WTC11 (cell line): ENCODE results near the gene ANO7. TPM values are rescaled to one million over a fixed set of nuclear protein-coding genes. Genes with fewer than 3 reads are reported as not detected.

Source experiments
- ATAC-seq: fragments of 200-7000 bp; cut with Tn5 transposase; 2 replicates; pipeline ENCODE4 v1.10.0; 2021; ENCODE audit warnings: mild to moderate bottlenecking, moderate library complexity
- CTCF ChIA-PET: fragments of 300-600 bp; sonication (Branson Sonifier 250); formaldehyde crosslinking; loops from one replicate; lab custom pipeline; 2021; ENCODE audit warnings: antibody characterized with exemption; lab: Charles Lee
- POLR2A ChIA-PET: fragments of 350-600 bp; sonication (Branson Sonifier 250); formaldehyde crosslinking; loops from one replicate; lab custom pipeline; 2021; ENCODE audit warnings: antibody characterized with exemption; lab: Charles Lee
- DNase-seq: peaks from one replicate; pipeline ENCODE4 v3.0.0; 2021; ENCODE audit warnings: low spot score
- H3K27ac Mint-ChIP-seq: 2 replicates; pipeline ENCODE4 v1.8.0; 2021; ENCODE audit warnings: mixed read lengths
- H3K27me3 Mint-ChIP-seq: 2 replicates; pipeline ENCODE4 v1.8.0; 2021; ENCODE audit warnings: low read depth, mild to moderate bottlenecking, moderate library complexity, mixed read lengths
- H3K36me3 Mint-ChIP-seq: 2 replicates; pipeline ENCODE4 v1.8.0; 2021; ENCODE audit warnings: mixed read lengths
- H3K4me1 Mint-ChIP-seq: 2 replicates; pipeline ENCODE4 v1.8.0; 2022; ENCODE audit warnings: mixed read lengths
- H3K4me3 Mint-ChIP-seq: 2 replicates; pipeline ENCODE4 v1.8.0; 2021; ENCODE audit warnings: mild to moderate bottlenecking, moderate library complexity, mixed read lengths
- H3K9me3 Mint-ChIP-seq: 2 replicates; pipeline ENCODE4 v1.8.0; 2021; ENCODE audit warnings: mixed read lengths
- ATF6 ChIP-seq: sonication (generic); formaldehyde crosslinking; IDR thresholded peaks from 2 replicates; pipeline ENCODE4 v1.8.1; 2023; ENCODE audit warnings: mild to moderate bottlenecking, missing genetic modification reagents
- CREM ChIP-seq: sonication (generic); formaldehyde crosslinking; IDR thresholded peaks from 2 replicates; pipeline ENCODE4 v1.8.1; 2022; ENCODE audit warnings: mild to moderate bottlenecking, missing genetic modification reagents, moderate library complexity
- ETV6 ChIP-seq: sonication (generic); formaldehyde crosslinking; IDR thresholded peaks from 2 replicates; pipeline ENCODE4 v1.8.1; 2022; ENCODE audit warnings: mild to moderate bottlenecking, missing genetic modification reagents
- FOXK1 ChIP-seq: sonication (generic); formaldehyde crosslinking; IDR thresholded peaks from 2 replicates; pipeline ENCODE4 v1.8.0; 2022; ENCODE audit warnings: mild to moderate bottlenecking, moderate library complexity, missing genetic modification reagents
- FOXP4 ChIP-seq: sonication (generic); formaldehyde crosslinking; IDR thresholded peaks from 2 replicates; pipeline ENCODE4 v1.8.0; 2022; ENCODE audit warnings: mild to moderate bottlenecking, missing genetic modification reagents
- HMGXB4 ChIP-seq: sonication (generic); formaldehyde crosslinking; IDR thresholded peaks from 2 replicates; pipeline ENCODE4 v1.8.1; 2023; ENCODE audit warnings: mild to moderate bottlenecking, moderate library complexity, missing genetic modification reagents
- MAX ChIP-seq: sonication (generic); formaldehyde crosslinking; IDR thresholded peaks from 2 replicates; pipeline ENCODE4 v1.8.0; 2022; ENCODE audit warnings: mild to moderate bottlenecking, missing genetic modification reagents
- NFYB ChIP-seq: sonication (generic); formaldehyde crosslinking; conservative IDR thresholded peaks from 2 replicates; pipeline ENCODE4 v1.8.0; 2022; ENCODE audit warnings: low read depth, missing genetic modification reagents
- NR3C1 ChIP-seq: sonication (generic); formaldehyde crosslinking; conservative IDR thresholded peaks from 2 replicates; pipeline ENCODE4 v1.8.1; 2023; ENCODE audit warnings: low read depth, mild to moderate bottlenecking, missing genetic modification reagents
- SMAD3 ChIP-seq: sonication (generic); formaldehyde crosslinking; IDR thresholded peaks from 2 replicates; pipeline ENCODE4 v1.8.0; 2022; ENCODE audit warnings: missing genetic modification reagents, mild to moderate bottlenecking, borderline replicate concordance
- TEAD1 ChIP-seq: sonication (generic); formaldehyde crosslinking; IDR thresholded peaks from 2 replicates; pipeline ENCODE4 v1.8.0; 2022; ENCODE audit warnings: mild to moderate bottlenecking, missing genetic modification reagents
- TEAD4 ChIP-seq: sonication (generic); formaldehyde crosslinking; IDR thresholded peaks from 2 replicates; pipeline ENCODE4 v1.8.0; 2022; ENCODE audit warnings: mild to moderate bottlenecking, missing genetic modification reagents
- ZNF121 ChIP-seq: sonication (generic); formaldehyde crosslinking; IDR thresholded peaks from 2 replicates; pipeline ENCODE4 v1.8.0; 2023; ENCODE audit warnings: missing genetic modification reagents
- ZNF281 ChIP-seq: sonication (generic); formaldehyde crosslinking; IDR thresholded peaks from 2 replicates; pipeline ENCODE4 v1.8.0; 2023; ENCODE audit warnings: mild to moderate bottlenecking, missing genetic modification reagents
- ZNF396 ChIP-seq: fragments of 250-450 bp; sonication (Bioruptor Pico); IDR thresholded peaks from 2 replicates; pipeline ENCODE4 v1.8.0; 2021; ENCODE audit warnings: mild to moderate bottlenecking, moderate library complexity, borderline replicate concordance
- ZNF425 ChIP-seq: fragments of 250-450 bp; sonication (Bioruptor Pico); conservative IDR thresholded peaks from 2 replicates; pipeline ENCODE4 v1.9.0; 2021; ENCODE audit warnings: mild to moderate bottlenecking
- ZNF512 ChIP-seq: sonication (generic); formaldehyde crosslinking; IDR thresholded peaks from 2 replicates; pipeline ENCODE4 v1.8.1; 2022; ENCODE audit warnings: missing genetic modification reagents, borderline replicate concordance
- ZSCAN18 ChIP-seq: fragments of 250-450 bp; sonication (Bioruptor Pico); IDR thresholded peaks from 2 replicates; pipeline ENCODE4 v2.1.2; 2022; ENCODE audit warnings: mild to moderate bottlenecking, moderate library complexity
- total RNA-seq: library from RNA; stranded (reverse); gene quantifications from 3 replicates; pipeline ENCODE4 v1.2.3, GENCODE V29; 2021

Gene ANO7
- total RNA-seq, 1 experiment from 2014 or later, result 8.0 TPM

GRCh38 chr2:241225983-241226382 is 37.5 kb downstream of the ANO7 start:
- no peak overlapping the region for H3K27ac Mint-ChIP-seq
- ChIA-PET CTCF (interaction anchor here (0.5 to 0.7 kb wide), 2 partner anchors 72 to 122 kb away, joined by 3 read pairs; no protein-coding TSS in a partner anchor), POLR2A (no interaction called here)
- H3K4me3 Mint-ChIP-seq, result no peak overlapping the region
- TF ChIP-seq ZNF121 (CRISPR knock-in tag), result no peak
- TF ChIP-seq TEAD4 (CRISPR knock-in tag), result no peak
- TF ChIP-seq FOXK1 (CRISPR knock-in tag), result no peak
- no peak for TF ChIP-seq TEAD1 (CRISPR knock-in tag)
- TF ChIP-seq ZSCAN18, result no peak
- TF ChIP-seq HMGXB4, result no peak
- no peak for TF ChIP-seq ZNF425 (CRISPR knock-in tag)
- TF ChIP-seq ATF6 (CRISPR knock-in tag), result no peak
- TF ChIP-seq MAX (CRISPR knock-in tag), result no peak
- no peak for TF ChIP-seq NFYB
- TF ChIP-seq ZNF512 (CRISPR knock-in tag), result no peak
- TF ChIP-seq ETV6 (CRISPR knock-in tag), result no peak
- no peak for TF ChIP-seq NR3C1
- no peak for TF ChIP-seq SMAD3
- DNase-seq (no peak), ATAC-seq (no peak)
- no peaks in the 10 kb centered on the region for H3K4me1 Mint-ChIP-seq
- H3K9me3 Mint-ChIP-seq, result no peaks in the 10 kb centered on the region
- peaks cover 21% of the 10 kb centered on the region for H3K36me3 Mint-ChIP-seq
- no peaks in the 10 kb centered on the region for H3K27me3 Mint-ChIP-seq

- peak overlapping the region; percentile 34; the same call in 1 of the 2 replicates for H3K27ac Mint-ChIP-seq
- no peak for DNase-seq
- TF ChIP-seq FOXP4 (CRISPR knock-in tag) (no peak), ZNF396 (no peak), ZNF281 (CRISPR knock-in tag) (no peak), CREM (CRISPR knock-in tag) (no peak)
Observed at GRCh38 chr2:241226723-241227572, 38.5 kb downstream of the ANO7 start.

More at GRCh38 chr2:241226723-241227572, 38.5 kb downstream of the ANO7 start:
- ChIA-PET CTCF (interaction anchor here (1.1 kb wide), 2 partner anchors 47 to 148 kb away, joined by 4 to 5 read pairs; no protein-coding TSS in a partner anchor), POLR2A (no interaction called here)
- peak; percentile 48 for ATAC-seq
- Mint-ChIP-seq H3K4me3 (no peak overlapping the region), H3K9me3 (no peaks in the 10 kb centered on the region), H3K27me3 (no peaks in the 10 kb centered on the region), H3K36me3 (peaks cover 29% of the 10 kb centered on the region), H3K4me1 (no peaks in the 10 kb centered on the region)
